Stomach (tissue), 4 donors: ENCODE measurements around the gene TUBA1A.

Source experiments
- CTCF ChIP-seq, 7 experiments: fragments of 450-650 bp in 4 of 7; fragments of 200-600 bp in 3 of 7; sonication (generic) in 3 of 7; IDR thresholded peaks; one replicate each; pipeline ENCODE4 v1.5.1; 2016 to 2019; ENCODE audit warnings: antibody characterized with exemption in 7 of 7, control low read depth in 2 of 7, mild to moderate bottlenecking in 1 of 7
- POLR2A ChIP-seq, 4 donors: fragments of 450-650 bp; IDR thresholded peaks; one replicate each; pipeline ENCODE4 v1.6.1; 2016; ENCODE audit warnings: antibody characterized with exemption in 4 of 4, control low read depth in 2 of 4, mild to moderate bottlenecking in 1 of 4, moderate library complexity in 1 of 4
- POLR2AphosphoS5 ChIP-seq, 3 donors: sonication (generic); formaldehyde crosslinking; IDR thresholded peaks; one replicate each; pipeline ENCODE4 v1.6.1; 2016; ENCODE audit warnings: antibody characterized with exemption in 3 of 3

- TF ChIP-seq POLR2AphosphoS5 (IDR thresholded peaks at IDR 0.05): no peak
- no peak for TF ChIP-seq CTCF (IDR thresholded peaks at IDR 0.05)
- TF ChIP-seq POLR2A (IDR thresholded peaks at IDR 0.05): no peak
Observed at GRCh38 chr12:49201595-49202295, 12.9 kb upstream of the TUBA1A start.
